Fibroblast of skin of right biceps (primary cell): Measurements from ENCODE around the gene MICA.
A peak's percentile ranks its signal among the peaks of the same experiment; 100 is the strongest.
"Not testable (repeated sequence)": the region's sequence is repeated elsewhere in the genome, so short reads cannot be mapped to it uniquely, and the experiment has no call there.

Experiments used
- DNase-seq: peaks from one replicate; pipeline ENCODE4 v3.0.0-alpha.2; 2013

MICA gene

DNA sequence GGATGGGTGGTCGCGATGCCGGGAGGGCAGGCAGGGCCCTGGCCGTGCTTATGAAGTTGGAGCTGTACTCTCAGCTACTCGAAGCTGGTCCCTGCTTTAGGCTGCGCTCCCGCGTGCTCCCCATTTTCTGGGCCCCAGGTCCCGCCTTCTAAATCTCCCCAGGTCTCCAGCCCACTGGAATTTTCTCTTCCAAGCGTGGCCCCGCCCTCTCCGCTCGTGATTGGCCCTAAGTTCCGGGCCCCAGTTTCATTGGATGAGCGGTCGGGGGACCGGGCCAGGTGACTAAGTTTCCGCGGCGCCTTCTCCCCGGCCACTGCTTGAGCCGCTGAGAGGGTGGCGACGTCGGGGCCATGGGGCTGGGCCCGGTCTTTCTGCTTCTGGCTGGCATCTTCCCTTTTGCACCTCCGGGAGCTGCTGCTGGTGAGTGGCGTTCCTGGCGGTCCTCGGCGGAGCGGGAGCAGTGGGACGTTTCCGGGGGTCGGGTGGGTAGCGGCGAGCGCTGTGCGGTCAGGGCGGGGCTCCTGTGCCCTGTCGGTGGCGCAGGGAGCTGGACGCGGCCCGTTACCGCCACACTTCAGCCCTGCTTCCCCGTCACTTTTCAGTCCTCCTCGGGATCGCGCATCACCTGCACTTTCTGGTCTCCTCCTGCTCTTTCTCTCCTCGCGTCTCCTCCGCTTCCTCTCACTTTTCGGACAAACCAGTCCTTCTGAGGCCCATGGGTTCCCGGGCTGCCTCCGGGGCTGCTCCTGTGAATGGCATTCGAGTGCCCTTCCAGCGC lies at the start of gene MICA:
Gene MICA, plus strand, starts transcription at position 313 of the 778 bp plus-strand sequence. Its CDS starts 38 bp downstream, at position 351.
- peak; percentile 88 for DNase-seq

DNA sequence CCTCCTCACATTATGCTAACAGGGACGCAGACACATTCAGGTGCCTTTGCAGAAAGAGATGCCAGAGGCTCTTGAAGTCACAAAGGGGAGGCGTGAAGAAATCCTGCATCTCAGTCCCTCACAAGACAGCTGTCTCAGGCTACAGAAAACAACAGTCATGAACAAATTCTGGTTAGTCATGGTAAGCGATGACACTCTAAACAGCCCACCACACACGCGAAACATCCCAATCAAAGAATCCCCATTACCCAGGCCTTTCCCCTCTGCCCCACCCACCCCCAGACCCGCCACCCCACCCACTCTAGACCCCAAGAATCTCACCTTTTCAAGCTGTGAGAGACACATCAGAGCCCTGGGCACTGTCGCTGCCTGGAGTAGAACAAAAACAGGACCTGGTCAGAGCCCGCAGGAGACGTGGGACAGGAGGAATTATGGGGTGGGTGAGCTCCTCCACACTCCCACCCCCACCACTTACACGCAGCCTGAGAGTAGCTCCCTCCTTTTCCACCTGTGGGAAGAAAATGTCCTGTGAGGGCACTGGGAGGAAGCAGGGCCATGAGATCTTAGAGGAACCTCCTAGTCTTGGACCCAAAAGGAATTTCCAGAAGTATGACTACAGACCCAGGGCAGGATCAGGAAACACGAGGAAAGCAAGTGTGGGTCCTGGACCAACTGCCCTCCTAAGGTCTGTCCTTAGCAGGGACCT lies 49.1 kb upstream of the MICA start:
- DNase-seq = no peak

DNA sequence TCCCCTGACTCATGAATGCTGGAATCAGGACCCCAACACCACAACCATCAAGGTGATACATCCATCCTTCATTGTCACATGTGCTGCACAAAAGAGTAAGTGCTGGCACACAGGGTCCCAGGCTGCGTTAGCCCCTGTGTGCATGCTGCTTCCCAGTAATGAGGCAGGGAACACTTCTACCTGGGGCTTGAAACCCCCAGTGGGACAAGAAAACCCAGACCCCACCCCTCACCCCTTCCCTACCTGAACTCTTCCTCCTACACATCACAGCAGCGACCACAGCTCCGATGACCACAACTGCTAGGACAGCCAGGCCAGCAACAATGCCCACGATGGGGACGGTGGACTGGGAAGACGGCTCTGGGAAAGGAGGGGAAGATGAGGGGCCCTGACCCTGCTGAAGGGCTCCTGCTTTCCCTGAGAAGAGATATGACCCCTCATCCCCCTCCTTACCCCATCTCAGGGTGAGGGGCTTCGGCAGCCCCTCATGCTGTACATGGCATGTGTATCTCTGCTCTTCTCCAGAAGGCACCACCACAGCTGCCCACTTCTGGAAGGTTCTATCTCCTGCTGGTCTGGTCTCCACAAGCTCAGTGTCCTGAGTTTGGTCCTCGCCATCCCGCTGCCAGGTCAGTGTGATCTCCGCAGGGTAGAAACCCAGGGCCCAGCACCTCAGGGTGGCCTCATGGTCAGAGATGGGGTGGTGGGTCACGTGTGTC lies 48.4 kb upstream of the MICA start:
- DNase-seq = no peak

DNA sequence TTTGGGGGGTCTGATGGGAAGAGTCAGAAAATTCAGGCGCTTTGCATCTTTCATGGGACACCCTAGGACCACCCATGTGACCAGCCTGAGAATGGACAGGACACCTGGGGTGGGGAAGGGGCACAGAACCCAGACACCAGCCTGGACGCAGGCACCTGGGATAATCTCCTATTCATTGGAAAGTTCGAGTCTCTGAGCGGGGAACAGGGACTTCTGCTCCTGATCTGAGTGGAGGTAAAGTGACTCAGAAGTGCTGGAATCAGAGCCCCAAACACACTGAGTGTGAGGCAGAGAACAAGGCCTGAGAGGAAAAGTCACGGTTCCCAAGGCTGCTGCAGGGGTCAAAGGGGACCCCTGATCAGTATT lies 47.8 kb upstream of the MICA start:
- no peak for DNase-seq

- no peak for DNase-seq
Observed at GRCh38 chr6:31356216-31356945, 47.0 kb upstream of the MICA start.

- peak; percentile 60 for DNase-seq
Observed at GRCh38 chr6:31356946-31357466, 46.4 kb upstream of the MICA start, which contains the start of gene HLA-B. TSS of gene HLA-B (minus strand) at chr6:31357179. CDS start at chr6:31357158, 21 bp downstream.

GRCh38 chr6:31357886-31358285 lies 45.5 kb upstream of the MICA start:
- no peak for DNase-seq

DNA sequence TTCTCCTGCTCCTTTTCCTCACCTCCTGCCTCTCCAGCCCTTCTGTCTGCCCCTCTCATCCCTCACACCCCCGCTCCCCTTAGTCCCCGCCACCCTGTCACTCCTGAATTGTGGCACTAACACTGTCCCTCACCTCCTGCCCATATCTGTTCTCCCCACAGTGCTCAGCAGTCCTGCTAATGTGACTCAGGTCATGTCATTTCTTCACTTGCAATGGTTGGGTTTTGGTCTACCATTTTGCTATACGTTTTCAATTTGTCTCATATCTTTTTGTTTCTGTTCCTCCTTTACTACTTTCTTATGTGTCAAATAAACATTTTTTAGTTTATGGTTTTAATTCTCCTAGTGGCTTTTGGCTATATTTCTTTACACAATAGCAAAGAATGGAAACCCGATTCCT lies 45.1 kb upstream of the MICA start:
- no peak for DNase-seq

DNA sequence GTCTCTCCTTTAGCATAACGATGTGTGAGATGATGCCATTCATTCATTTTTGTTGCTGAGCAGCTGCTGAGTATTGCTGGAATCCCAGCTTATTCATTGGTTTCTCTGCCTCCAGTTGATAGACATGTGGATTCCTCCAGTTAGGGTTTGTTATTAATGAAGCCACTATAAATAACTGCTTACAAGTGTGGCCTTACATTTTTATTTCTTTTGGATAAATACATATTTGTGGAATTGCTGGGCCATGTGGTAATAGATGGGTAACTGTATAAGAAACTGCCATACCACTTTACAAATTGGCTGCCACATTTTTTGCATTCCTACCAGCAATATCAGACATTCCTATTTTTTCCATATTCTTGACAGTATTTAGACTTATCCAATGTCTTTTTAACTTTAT lies 43.8 kb upstream of the MICA start:
- peak; percentile 26 for DNase-seq

GRCh38 chr6:31362751-31363150 lies 40.6 kb upstream of the MICA start:
- DNase-seq = no peak

DNA sequence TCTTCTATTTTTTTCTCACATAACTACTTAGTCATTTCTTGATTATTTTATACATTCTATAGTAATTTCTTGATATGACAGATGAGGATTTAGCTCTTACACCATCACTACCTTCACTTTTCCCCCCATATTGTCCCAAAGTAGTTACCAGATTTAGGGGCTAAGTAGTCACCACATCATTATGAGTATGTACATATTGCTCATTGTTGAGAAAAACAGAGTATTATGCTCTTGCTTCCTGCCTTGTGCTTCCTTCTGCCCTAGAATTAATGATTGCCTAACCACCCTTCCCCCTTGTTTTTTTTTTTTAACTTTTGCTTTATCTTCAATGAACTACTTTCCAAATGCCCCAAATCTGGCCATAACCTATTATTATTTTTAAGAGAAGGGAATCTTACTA lies 39.6 kb upstream of the MICA start:
- no peak for DNase-seq

DNA sequence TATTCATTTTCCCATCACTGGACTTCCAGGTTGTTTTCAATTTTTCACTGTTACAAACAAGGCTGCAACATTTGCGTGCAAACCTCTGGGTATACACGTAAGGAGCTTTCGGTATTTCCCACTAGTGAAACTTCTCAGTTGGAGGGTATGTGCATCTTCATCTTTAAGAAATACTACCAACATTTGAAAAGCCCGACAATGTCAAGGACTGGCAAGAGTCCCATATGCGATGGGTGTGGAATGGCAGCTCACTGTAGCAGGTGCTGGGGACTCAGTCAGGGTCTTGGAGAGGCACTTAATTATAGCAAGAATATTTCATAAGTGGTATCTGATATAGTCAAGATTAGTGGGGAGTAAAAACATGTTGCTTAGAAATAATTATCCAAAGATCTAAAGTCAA lies 37.5 kb upstream of the MICA start:
- DNase-seq = no peak

DNA sequence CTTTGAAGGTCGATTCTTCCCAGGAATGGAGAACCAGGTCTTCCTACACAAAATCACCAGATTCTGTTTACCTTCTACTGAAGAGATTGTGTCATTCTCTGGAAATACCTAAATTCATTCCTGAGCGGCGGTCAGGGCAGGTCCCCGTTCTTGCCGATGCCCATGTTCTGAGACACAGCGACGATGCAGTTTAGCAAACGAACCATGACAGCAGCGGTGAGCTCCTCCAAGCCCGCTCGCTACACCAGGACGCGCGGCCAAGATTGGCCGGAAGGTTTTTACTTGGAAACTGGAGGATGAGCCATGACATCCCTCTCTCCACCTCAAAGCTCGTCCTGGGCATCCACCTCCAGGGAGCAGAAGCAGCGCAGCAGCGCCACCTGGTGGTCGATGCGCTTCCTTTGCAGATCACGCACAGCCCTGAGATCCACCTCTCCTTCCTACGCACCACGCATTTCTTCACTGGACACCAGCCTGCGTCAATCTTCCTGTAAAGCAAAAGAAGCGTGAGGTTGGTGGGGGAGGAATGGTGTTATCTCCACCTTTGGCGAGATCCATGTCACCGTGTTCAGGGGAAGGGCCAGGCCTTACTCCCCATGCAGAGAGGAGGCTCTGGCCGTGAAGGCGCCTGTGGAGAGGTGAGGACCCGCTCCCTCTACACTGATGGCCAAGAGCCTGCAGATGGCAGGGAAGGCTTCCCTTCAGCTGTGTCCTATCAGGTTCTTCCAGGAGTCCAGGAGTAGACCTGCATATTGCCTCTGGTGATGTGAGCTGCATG lies 36.5 kb upstream of the MICA start:
- peak; percentile 78 for DNase-seq

GRCh38 chr6:31368461-31368860 lies 34.9 kb upstream of the MICA start:
- DNase-seq = no peak

- not testable (repeated sequence) for DNase-seq
Observed at GRCh38 chr6:31374118-31374517, 29.3 kb upstream of the MICA start.

DNA sequence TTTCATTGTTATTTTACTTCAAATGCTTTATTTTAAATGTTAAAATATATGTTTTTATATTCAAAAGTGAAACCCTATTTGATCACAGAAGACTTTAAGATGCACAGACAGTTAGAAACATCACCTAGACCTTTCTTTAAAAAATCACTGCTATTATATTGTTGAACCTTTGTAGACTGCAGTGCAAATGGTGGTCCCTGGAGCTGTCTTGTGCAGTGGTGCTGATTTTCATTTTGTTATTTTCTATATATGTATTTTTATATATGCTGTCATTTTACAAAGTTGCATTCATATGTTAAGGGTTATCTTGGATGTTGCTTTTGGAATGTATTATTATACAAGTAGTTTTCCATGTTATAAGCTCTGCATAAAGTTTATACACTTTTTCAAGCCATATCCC lies 27.7 kb upstream of the MICA start:
- no peak for DNase-seq

DNA sequence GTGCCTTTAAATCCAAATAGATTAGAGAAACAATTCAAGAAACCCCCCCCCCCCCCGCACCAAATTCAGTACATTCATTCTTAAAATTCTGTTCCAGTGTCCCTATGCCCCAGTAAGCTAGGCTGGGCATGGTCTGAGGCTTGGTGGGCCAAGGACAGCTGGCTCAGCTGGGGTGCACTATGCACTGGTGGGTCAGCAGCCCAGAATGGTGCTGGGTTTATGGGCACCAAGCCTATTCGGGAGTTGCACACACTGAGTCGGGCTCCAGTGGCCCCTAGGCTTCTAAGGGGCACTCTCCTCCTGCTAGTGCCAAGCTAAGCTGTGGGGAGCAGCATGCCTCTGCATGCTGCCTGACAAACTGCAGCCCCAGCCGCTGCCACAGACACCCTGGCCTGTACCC lies 26.4 kb upstream of the MICA start:
- DNase-seq = no peak

DNA sequence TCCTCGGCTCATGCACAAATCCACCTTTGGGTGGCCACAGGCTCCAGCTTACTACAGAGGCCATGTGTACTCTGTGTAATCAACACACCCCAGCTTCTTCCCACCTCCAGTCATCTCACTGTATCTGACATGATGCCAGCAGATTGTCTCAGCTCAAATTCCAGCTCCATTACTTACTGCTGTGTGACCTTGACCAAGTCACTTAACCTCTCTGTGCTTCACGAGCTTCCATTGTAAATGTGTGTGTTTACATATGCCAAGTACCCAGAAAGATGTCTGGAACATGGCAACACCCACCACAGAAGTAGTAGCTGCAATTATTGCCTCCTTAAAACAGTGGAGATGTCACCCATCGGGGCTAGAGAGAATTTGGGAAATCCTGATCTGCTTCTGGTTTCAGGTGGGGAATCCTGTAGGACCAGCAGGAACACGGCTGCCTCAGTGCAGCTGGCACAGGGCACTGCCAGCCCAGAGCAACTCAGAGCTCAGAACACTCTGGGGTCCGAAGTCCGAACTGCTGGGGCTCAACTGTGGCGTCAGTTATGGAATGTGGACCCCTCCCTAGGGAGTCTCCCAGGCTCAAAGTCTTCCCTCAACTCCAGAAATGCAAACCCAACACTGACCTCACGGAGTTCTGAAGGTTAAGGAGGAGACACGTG lies 25.2 kb upstream of the MICA start:
- no peak for DNase-seq

DNA sequence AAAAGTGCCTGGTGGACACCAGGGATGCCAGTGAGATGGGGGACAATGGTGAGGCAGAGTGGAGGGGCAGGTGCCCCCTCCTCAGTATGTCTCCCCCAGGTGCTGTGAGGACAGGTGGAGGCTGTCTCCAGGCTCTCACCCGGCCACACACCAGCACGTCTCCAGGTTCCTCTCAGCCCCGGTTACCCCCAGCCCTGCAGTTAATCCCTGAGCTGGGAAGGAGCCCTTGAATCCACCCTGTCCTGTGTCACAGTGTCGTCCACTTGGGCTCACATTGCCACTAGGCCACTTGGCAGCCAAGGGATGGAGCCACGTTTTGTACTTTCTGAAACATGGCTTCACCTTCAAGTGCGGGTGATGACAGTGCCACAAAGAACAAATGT lies 24.7 kb upstream of the MICA start:
- no peak for DNase-seq

DNA sequence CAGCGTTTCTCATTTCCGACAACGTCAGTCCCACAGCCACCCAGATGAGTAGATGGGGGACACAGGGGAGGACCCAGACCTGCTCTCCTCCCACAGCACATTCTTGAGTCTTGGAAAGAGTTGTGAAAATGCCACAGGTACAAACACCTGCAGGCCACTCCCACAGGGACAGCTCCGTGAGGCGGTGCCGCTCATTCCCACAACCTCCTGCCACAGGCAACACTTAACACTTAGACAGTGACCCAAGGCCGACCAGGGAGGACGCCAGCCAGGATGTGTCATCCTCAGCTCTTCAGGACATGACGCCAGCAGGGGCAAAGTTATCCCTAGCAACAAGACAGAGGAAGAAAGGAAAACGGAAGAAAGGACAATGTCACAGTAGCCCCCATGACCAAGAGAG lies 23.5 kb upstream of the MICA start:
- no peak for DNase-seq

- DNase-seq = no peak
Observed at GRCh38 chr6:31381666-31382065, 21.7 kb upstream of the MICA start.

DNA sequence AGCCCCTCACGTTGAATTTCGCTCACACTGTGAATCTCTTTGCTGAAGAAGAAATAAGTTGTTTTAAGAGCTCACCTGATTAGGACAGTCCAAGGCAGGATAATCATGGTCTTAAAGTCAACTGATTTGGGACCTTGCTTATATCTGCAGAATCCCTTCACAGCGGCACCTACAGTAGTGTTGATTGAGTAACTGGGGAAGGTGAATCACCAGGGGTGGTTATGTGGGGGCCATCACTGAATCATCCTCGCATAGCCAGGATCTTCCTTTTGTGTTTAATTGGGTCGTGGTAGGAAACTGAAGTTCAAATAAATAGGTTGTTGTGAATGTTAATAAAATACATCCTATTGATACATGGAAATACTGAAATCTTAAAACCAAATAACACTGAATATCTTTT lies 20.2 kb upstream of the MICA start:
- DNase-seq = no peak
